ENCODE data around the gene ZNF710. TPM values are rescaled to one million over a fixed set of nuclear protein-coding genes. Genes with fewer than 3 reads are reported as not detected.

The ZNF710 gene
- polyA plus RNA-seq, 1 donor from 2014 or later = 10.2 TPM

- Histone ChIP-seq H3K36me3 (ENCODE audit: insufficient read depth, low read length) (no peaks in the 10 kb centered on the region), H3K27me3 (ENCODE audit: insufficient read depth, low read depth, low read length) (no peaks in the 10 kb centered on the region), H3K9me3 (ENCODE audit: low read length) (no peaks in the 10 kb centered on the region), H3K27ac (ENCODE audit: low read length) (no peak overlapping the region), H3K4me3 (ENCODE audit: low read length) (no peak overlapping the region), H3F3A (ENCODE audit: insufficient read depth, low read length, poor library complexity, severe bottlenecking) (no peaks in the 10 kb centered on the region), H4K20me1 (ENCODE audit: insufficient read depth) (no peaks in the 10 kb centered on the region), H3K79me2 (replicated peaks; ENCODE audit: insufficient read depth, low read length) (no peaks in the 10 kb centered on the region), H3K9me2 (ENCODE audit: insufficient read depth, low read length) (no peaks in the 10 kb centered on the region), H3K9ac (ENCODE audit: low read length) (no peak overlapping the region), H2AFZ (ENCODE audit: low read depth, low read length) (no peak overlapping the region), H3K4me2 (ENCODE audit: low read length) (no peak overlapping the region)
- TF ChIP-seq SMC3 (conservative IDR thresholded peaks at IDR 0.05; ENCODE audit: poor library complexity) (no peak), RAD21 (conservative IDR thresholded peaks at IDR 0.05) (no peak), EZH2 (IDR thresholded peaks at IDR 0.05; ENCODE audit: borderline replicate concordance, insufficient read depth, low read length, poor library complexity, severe bottlenecking) (no peak), EP300 (conservative IDR thresholded peaks at IDR 0.05; ENCODE audit: poor library complexity, severe bottlenecking) (no peak), CTCF (IDR thresholded peaks at IDR 0.05; ENCODE audit: poor library complexity, severe bottlenecking) (no peak), POLR2AphosphoS5 (IDR thresholded peaks at IDR 0.05) (no peak), MXI1 (conservative IDR thresholded peaks at IDR 0.05; ENCODE audit: poor library complexity, severe bottlenecking) (no peak), TAF1 (IDR thresholded peaks at IDR 0.05; ENCODE audit: low read depth) (no peak)
- TF ChIP-seq, protein P1, sequence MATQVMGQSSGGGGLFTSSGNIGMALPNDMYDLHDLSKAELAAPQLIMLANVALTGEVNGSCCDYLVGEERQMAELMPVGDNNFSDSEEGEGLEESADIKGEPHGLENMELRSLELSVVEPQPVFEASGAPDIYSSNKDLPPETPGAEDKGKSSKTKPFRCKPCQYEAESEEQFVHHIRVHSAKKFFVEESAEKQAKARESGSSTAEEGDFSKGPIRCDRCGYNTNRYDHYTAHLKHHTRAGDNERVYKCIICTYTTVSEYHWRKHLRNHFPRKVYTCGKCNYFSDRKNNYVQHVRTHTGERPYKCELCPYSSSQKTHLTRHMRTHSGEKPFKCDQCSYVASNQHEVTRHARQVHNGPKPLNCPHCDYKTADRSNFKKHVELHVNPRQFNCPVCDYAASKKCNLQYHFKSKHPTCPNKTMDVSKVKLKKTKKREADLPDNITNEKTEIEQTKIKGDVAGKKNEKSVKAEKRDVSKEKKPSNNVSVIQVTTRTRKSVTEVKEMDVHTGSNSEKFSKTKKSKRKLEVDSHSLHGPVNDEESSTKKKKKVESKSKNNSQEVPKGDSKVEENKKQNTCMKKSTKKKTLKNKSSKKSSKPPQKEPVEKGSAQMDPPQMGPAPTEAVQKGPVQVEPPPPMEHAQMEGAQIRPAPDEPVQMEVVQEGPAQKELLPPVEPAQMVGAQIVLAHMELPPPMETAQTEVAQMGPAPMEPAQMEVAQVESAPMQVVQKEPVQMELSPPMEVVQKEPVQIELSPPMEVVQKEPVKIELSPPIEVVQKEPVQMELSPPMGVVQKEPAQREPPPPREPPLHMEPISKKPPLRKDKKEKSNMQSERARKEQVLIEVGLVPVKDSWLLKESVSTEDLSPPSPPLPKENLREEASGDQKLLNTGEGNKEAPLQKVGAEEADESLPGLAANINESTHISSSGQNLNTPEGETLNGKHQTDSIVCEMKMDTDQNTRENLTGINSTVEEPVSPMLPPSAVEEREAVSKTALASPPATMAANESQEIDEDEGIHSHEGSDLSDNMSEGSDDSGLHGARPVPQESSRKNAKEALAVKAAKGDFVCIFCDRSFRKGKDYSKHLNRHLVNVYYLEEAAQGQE (IDR thresholded peaks at IDR 0.05; ENCODE audit: borderline replicate concordance) = no peak
These were observed 58.3 kb downstream of the ZNF710 start for GRCh38 chr15:90059208-90059985.

DNA sequence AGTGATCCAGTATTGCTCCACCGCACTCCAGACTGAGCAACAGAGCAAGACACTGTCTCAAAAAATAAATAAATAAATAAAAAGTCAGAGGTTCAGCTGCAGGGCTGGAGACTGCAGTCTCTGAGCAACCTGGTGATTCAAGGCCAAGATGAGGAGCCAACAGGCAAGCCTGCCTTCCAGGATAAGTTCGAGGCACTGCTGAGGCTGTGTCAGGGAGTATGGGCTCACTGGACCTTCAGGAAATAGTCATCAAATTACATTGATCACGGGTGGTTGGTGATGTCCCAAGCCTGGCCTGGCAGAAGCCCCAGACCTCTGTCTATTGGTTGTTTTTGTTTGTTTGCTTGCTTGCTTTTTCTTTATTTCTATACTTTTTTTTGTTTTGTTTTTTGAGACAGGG lies 59.7 kb downstream of the ZNF710 start:
- Histone ChIP-seq H3K9me3 (ENCODE audit: low read length) (no peaks in the 10 kb centered on the region), H3K9me2 (ENCODE audit: insufficient read depth, low read length) (no peaks in the 10 kb centered on the region), H3K4me3 (ENCODE audit: low read length) (no peak overlapping the region), H2AFZ (ENCODE audit: low read depth, low read length) (no peak overlapping the region), H4K20me1 (ENCODE audit: insufficient read depth) (no peaks in the 10 kb centered on the region), H3K4me2 (ENCODE audit: low read length) (no peak overlapping the region), H3K36me3 (ENCODE audit: insufficient read depth, low read length) (no peaks in the 10 kb centered on the region), H3K27me3 (ENCODE audit: insufficient read depth, low read depth, low read length) (no peaks in the 10 kb centered on the region), H3F3A (ENCODE audit: insufficient read depth, low read length, poor library complexity, severe bottlenecking) (no peaks in the 10 kb centered on the region), H3K79me2 (replicated peaks; ENCODE audit: insufficient read depth, low read length) (no peaks in the 10 kb centered on the region), H3K27ac (ENCODE audit: low read length) (no peak overlapping the region), H3K9ac (ENCODE audit: low read length) (no peak overlapping the region)
- TF ChIP-seq EZH2 (IDR thresholded peaks at IDR 0.05; ENCODE audit: borderline replicate concordance, insufficient read depth, low read length, poor library complexity, severe bottlenecking) = no peak
- no peak for TF ChIP-seq EP300 (conservative IDR thresholded peaks at IDR 0.05; ENCODE audit: poor library complexity, severe bottlenecking)
- TF ChIP-seq CTCF (IDR thresholded peaks at IDR 0.05; ENCODE audit: poor library complexity, severe bottlenecking) = no peak
- no peak for TF ChIP-seq MXI1 (conservative IDR thresholded peaks at IDR 0.05; ENCODE audit: poor library complexity, severe bottlenecking)
- no peak for TF ChIP-seq RAD21 (conservative IDR thresholded peaks at IDR 0.05)
- TF ChIP-seq, protein P1 (IDR thresholded peaks at IDR 0.05; ENCODE audit: borderline replicate concordance) = no peak
- TF ChIP-seq TAF1 (IDR thresholded peaks at IDR 0.05; ENCODE audit: low read depth) = no peak
- no peak for TF ChIP-seq SMC3 (conservative IDR thresholded peaks at IDR 0.05; ENCODE audit: poor library complexity)
- TF ChIP-seq POLR2AphosphoS5 (IDR thresholded peaks at IDR 0.05) = no peak

Measured in neural cell (in vitro differentiated cells).